Urinary bladder (tissue), 4 donors: ENCODE measurements around the gene PNMA8B. TPM values are rescaled to one million over a fixed set of nuclear protein-coding genes. Genes with fewer than 3 reads are reported as not detected.

Source experiments
- DNase-seq: peaks from one replicate; pipeline ENCODE4 v3.0.0-alpha.2; 2015; ENCODE audit errors: extremely low spot score
- H3K27ac ChIP-seq: one replicate; pipeline ENCODE4 v1.5.1; 2013; ENCODE audit warnings: low read depth, mild to moderate bottlenecking, moderate library complexity
- H3K36me3 ChIP-seq: one replicate; pipeline ENCODE4 v1.6.1; 2013; ENCODE audit warnings: mild to moderate bottlenecking, moderate library complexity; ENCODE audit not compliant: insufficient read depth
- H3K4me1 ChIP-seq: one replicate; pipeline ENCODE4 v1.6.1; 2013; ENCODE audit warnings: mild to moderate bottlenecking, moderate library complexity; ENCODE audit not compliant: insufficient read depth
- H3K4me3 ChIP-seq: one replicate; pipeline ENCODE4 v1.5.1; 2013; ENCODE audit warnings: low read depth, low read length
- WGBS: extraction: QIAGEN DNeasy Blood & Tissue Kit; methylation state at CpG from one replicate; pipeline ENCODE4 v1.1.7; 2013; 5-methylcytosine and 5-hydroxymethylcytosine counted together
- polyA plus RNA-seq: library from polyadenylated mRNA; stranded (reverse); fragments of 200-250 nt; gene quantifications from one replicate; pipeline ENCODE4 v1.2.3, GENCODE V29; 2013
- total RNA-seq: library from RNA; depleted of rRNA; stranded (reverse); fragments of >200 nt; gene quantifications from one replicate; pipeline ENCODE4 v1.2.3, GENCODE V29; 2014
- donor health status: healthy with polysubstance abuse.
- donor health status: healthy.

PNMA8B gene
- total and polyA plus RNA-seq, 2 donors = 2.8 to 4.0 TPM

- H3K4me1 ChIP-seq = no peaks in the 10 kb centered on the region
- DNase-seq = no peak
Observed at GRCh38 chr19:46486358-46486757, 9.3 kb downstream of the PNMA8B start.

GRCh38 chr19:46484656-46485055, 11.0 kb downstream of the PNMA8B start:
- H3K4me1 ChIP-seq = no peaks in the 10 kb centered on the region

More at GRCh38 chr19:46486358-46486757, 9.3 kb downstream of the PNMA8B start:
- 92% methylated on average over 3 of the region's 3 CpGs for WGBS
- H3K36me3 ChIP-seq = no peaks in the 10 kb centered on the region
- no peak overlapping the region for H3K4me3 ChIP-seq
- H3K27ac ChIP-seq = no peak overlapping the region

GRCh38 chr19:46482631-46483030, 13.0 kb downstream of the PNMA8B start:
- Histone ChIP-seq H3K27ac (no peak overlapping the region), H3K4me3 (no peak overlapping the region), H3K36me3 (no peaks in the 10 kb centered on the region), H3K4me1 (no peaks in the 10 kb centered on the region)
- 45% methylated on average over 3 of the region's 3 CpGs for WGBS
- DNase-seq = no peak

More at GRCh38 chr19:46484656-46485055, 11.0 kb downstream of the PNMA8B start:
- Histone ChIP-seq H3K4me3 (no peak overlapping the region), H3K27ac (no peak overlapping the region), H3K36me3 (no peaks in the 10 kb centered on the region)
- DNase-seq = no peak
- WGBS = 71% methylated on average over 4 of the region's 4 CpGs

GRCh38 chr19:46481947-46482346, 13.7 kb downstream of the PNMA8B start:
- Histone ChIP-seq H3K4me3 (no peak overlapping the region), H3K4me1 (no peaks in the 10 kb centered on the region), H3K27ac (no peak overlapping the region), H3K36me3 (no peaks in the 10 kb centered on the region)
- DNase-seq = peak; percentile 68
- 41% methylated on average over 5 of the region's 5 CpGs for WGBS

- DNase-seq = peak; percentile 67
- H3K4me3 ChIP-seq = no peak overlapping the region
- 29% methylated on average over 16 of the region's 16 CpGs for WGBS
- H3K36me3 ChIP-seq = no peaks in the 10 kb centered on the region
- H3K4me1 ChIP-seq = no peaks in the 10 kb centered on the region
- H3K27ac ChIP-seq = peak overlapping the region; percentile 56
Observed at GRCh38 chr19:46481223-46481848, 14.3 kb downstream of the PNMA8B start.

GRCh38 chr19:46480415-46480814, 15.3 kb downstream of the PNMA8B start:
- no peak overlapping the region for H3K4me3 ChIP-seq

GRCh38 chr19:46478356-46478986, 17.2 kb downstream of the PNMA8B start:
- Histone ChIP-seq H3K4me1 (no peaks in the 10 kb centered on the region), H3K4me3 (no peak overlapping the region), H3K27ac (no peak overlapping the region), H3K36me3 (no peaks in the 10 kb centered on the region)
- 66% methylated on average over 4 of the region's 4 CpGs for WGBS
- no peak for DNase-seq

More at GRCh38 chr19:46480415-46480814, 15.3 kb downstream of the PNMA8B start:
- WGBS = 19% methylated on average over 12 of the region's 12 CpGs
- DNase-seq = peak; percentile 86
- H3K4me1 ChIP-seq = no peaks in the 10 kb centered on the region
- no peak overlapping the region for H3K27ac ChIP-seq
- H3K36me3 ChIP-seq = no peaks in the 10 kb centered on the region

GRCh38 chr19:46475986-46476385, 19.7 kb downstream of the PNMA8B start:
- 48% methylated on average over 2 of the region's 2 CpGs for WGBS
- H3K27ac ChIP-seq = no peak overlapping the region
- no peak for DNase-seq
- H3K4me3 ChIP-seq = no peak overlapping the region
- no peaks in the 10 kb centered on the region for H3K36me3 ChIP-seq
- no peaks in the 10 kb centered on the region for H3K4me1 ChIP-seq

- Histone ChIP-seq H3K27ac (no peak overlapping the region), H3K4me3 (no peak overlapping the region), H3K4me1 (no peaks in the 10 kb centered on the region), H3K36me3 (no peaks in the 10 kb centered on the region)
- whole genome bisulfite sequencing = 89% methylated on average over 8 of the region's 8 CpGs
- DNase-seq = no peak
Observed at GRCh38 chr19:46474211-46474610, 21.5 kb downstream of the PNMA8B start.

GRCh38 chr19:46472592-46472991, 23.1 kb downstream of the PNMA8B start:
- no peak overlapping the region for H3K4me3 ChIP-seq
- 86% methylated on average over 4 of the region's 4 CpGs for WGBS
- no peak for DNase-seq
- H3K27ac ChIP-seq = no peak overlapping the region
- no peaks in the 10 kb centered on the region for H3K36me3 ChIP-seq
- H3K4me1 ChIP-seq = no peaks in the 10 kb centered on the region

GRCh38 chr19:46471811-46472543, 23.7 kb downstream of the PNMA8B start:
- H3K27ac ChIP-seq = no peak overlapping the region

GRCh38 chr19:46471116-46471733, 24.4 kb downstream of the PNMA8B start, which contains the start of gene PNMA8A:
TSS of gene PNMA8A (minus strand) at chr19:46471563. CDS start at chr19:46471035, 528 bp downstream.
- H3K36me3 ChIP-seq = no peaks in the 10 kb centered on the region
- WGBS = 1% methylated on average over 57 of the region's 57 CpGs
- DNase-seq = no peak
- peak within 1 kb of the TSS; percentile 16 for H3K27ac ChIP-seq
- H3K4me1 ChIP-seq = no peaks in the 10 kb centered on the region
- peak within 1 kb of the TSS; percentile 23 for H3K4me3 ChIP-seq

More at GRCh38 chr19:46471811-46472543, 23.7 kb downstream of the PNMA8B start:
- no peaks in the 10 kb centered on the region for H3K4me1 ChIP-seq
- no peak overlapping the region for H3K4me3 ChIP-seq
- H3K36me3 ChIP-seq = no peaks in the 10 kb centered on the region
- WGBS = 52% methylated on average over 11 of the region's 11 CpGs
- no peak for DNase-seq

GRCh38 chr19:46470376-46470775, 25.3 kb downstream of the PNMA8B start:
- Histone ChIP-seq H3K4me1 (no peaks in the 10 kb centered on the region), H3K27ac (no peak overlapping the region), H3K4me3 (no peak overlapping the region), H3K36me3 (no peaks in the 10 kb centered on the region)
- 85% methylated on average over 10 of the region's 10 CpGs for WGBS
- no peak for DNase-seq
